Vagina (tissue), 2 donors: Measurements from ENCODE around the gene AHCYL2. TPM values are rescaled to one million over a fixed set of nuclear protein-coding genes. Genes with fewer than 3 reads are reported as not detected.

Source experiments
- DNase-seq, 2 donors: peaks; one replicate each; pipeline ENCODE4 v3.0.0-alpha.2; 2017; ENCODE audit errors: extremely low spot score in 2 of 2
- H3K27ac ChIP-seq: fragments of 200-600 bp; sonication (generic); one replicate; pipeline ENCODE4 v1.5.1; 2019
- H3K27me3 ChIP-seq: fragments of 200-600 bp; sonication (generic); one replicate; pipeline ENCODE4 v1.5.1; 2019
- H3K36me3 ChIP-seq, 2 donors: fragments of 200-600 bp; sonication (generic); one replicate each; pipeline ENCODE4 v1.5.1; 2017 to 2019
- H3K4me1 ChIP-seq: fragments of 200-600 bp; sonication (generic); one replicate; pipeline ENCODE4 v1.5.1; 2019
- H3K4me3 ChIP-seq, 2 donors: fragments of 200-600 bp; sonication (generic); 1 replicate in 1 of 2; 2 replicates in 1 of 2; pipeline ENCODE4 v1.5.1; 2016 to 2019
- H3K9me3 ChIP-seq: fragments of 200-600 bp; sonication (generic); one replicate; pipeline ENCODE4 v1.5.1; 2019
- POLR2A ChIP-seq, 2 donors: fragments of 450-650 bp; IDR thresholded peaks; one replicate each; pipeline ENCODE4 v1.6.1; 2017; ENCODE audit warnings: antibody characterized with exemption in 2 of 2, mild to moderate bottlenecking in 2 of 2, moderate library complexity in 2 of 2
- POLR2AphosphoS5 ChIP-seq, 2 donors: sonication (generic); formaldehyde crosslinking; IDR thresholded peaks; one replicate each; pipeline ENCODE4 v1.9.0; 2017; ENCODE audit warnings: antibody characterized with exemption in 2 of 2, mild to moderate bottlenecking in 2 of 2, low read depth in 1 of 2; ENCODE audit not compliant: insufficient read depth in 1 of 2
- intact Hi-C: fragments of 100-400 bp; cut with DNase I; formaldehyde crosslinking; loops from one replicate; pipeline ENCODE4 v1.15.1; 2023
- total RNA-seq: library from RNA; depleted of rRNA; stranded (reverse); fragments of >200 nt; gene quantifications from one replicate; pipeline ENCODE4 v1.2.3, GENCODE V29; 2016
- TF ChIP-seq, protein P1 (sequence below), 3 experiments: fragments of 450-650 bp in 2 of 3; fragments of 200-600 bp in 1 of 3; sonication (generic) in 1 of 3; IDR thresholded peaks; one replicate each; pipeline ENCODE4 v1.5.1; 2017 to 2019; ENCODE audit warnings: antibody characterized with exemption in 3 of 3, mild to moderate bottlenecking in 2 of 3, moderate library complexity in 2 of 3

AHCYL2 gene
- total RNA-seq, 1 donor from 2014 or later: 19.6 TPM

GRCh38 chr7:129191272-129191671, 33.6 kb upstream of the AHCYL2 start:
- H3K27ac ChIP-seq: no peak overlapping the region
- H3K36me3 ChIP-seq: no peaks in the 10 kb centered on the region
- H3K4me3 ChIP-seq: no peak overlapping the region
- no peaks in the 10 kb centered on the region for H3K9me3 ChIP-seq
- TF ChIP-seq POLR2AphosphoS5 (IDR thresholded peaks at IDR 0.05; ENCODE audit: insufficient read depth in 1 of 2, low read depth in 1 of 2) (no peak), POLR2A (IDR thresholded peaks at IDR 0.05) (no peak)
- TF ChIP-seq, protein P1, sequence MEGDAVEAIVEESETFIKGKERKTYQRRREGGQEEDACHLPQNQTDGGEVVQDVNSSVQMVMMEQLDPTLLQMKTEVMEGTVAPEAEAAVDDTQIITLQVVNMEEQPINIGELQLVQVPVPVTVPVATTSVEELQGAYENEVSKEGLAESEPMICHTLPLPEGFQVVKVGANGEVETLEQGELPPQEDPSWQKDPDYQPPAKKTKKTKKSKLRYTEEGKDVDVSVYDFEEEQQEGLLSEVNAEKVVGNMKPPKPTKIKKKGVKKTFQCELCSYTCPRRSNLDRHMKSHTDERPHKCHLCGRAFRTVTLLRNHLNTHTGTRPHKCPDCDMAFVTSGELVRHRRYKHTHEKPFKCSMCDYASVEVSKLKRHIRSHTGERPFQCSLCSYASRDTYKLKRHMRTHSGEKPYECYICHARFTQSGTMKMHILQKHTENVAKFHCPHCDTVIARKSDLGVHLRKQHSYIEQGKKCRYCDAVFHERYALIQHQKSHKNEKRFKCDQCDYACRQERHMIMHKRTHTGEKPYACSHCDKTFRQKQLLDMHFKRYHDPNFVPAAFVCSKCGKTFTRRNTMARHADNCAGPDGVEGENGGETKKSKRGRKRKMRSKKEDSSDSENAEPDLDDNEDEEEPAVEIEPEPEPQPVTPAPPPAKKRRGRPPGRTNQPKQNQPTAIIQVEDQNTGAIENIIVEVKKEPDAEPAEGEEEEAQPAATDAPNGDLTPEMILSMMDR (IDR thresholded peaks at IDR 0.05): no peak
- no peaks in the 10 kb centered on the region for H3K27me3 ChIP-seq
- peaks cover 38% of the 10 kb centered on the region for H3K4me1 ChIP-seq
- no peak for DNase-seq
- intact Hi-C loops: no loop called here

GRCh38 chr7:129193892-129194291, 30.9 kb upstream of the AHCYL2 start:
- no peaks in the 10 kb centered on the region for H3K36me3 ChIP-seq
- no peak overlapping the region for H3K4me3 ChIP-seq
- TF ChIP-seq, protein P1 (IDR thresholded peaks at IDR 0.05): no peak
- TF ChIP-seq POLR2A (IDR thresholded peaks at IDR 0.05) (no peak), POLR2AphosphoS5 (IDR thresholded peaks at IDR 0.05; ENCODE audit: insufficient read depth in 1 of 2, low read depth in 1 of 2) (no peak)
- no peaks in the 10 kb centered on the region for H3K9me3 ChIP-seq
- intact Hi-C loops: no loop called here
- no peak for DNase-seq
- H3K4me1 ChIP-seq: peaks cover 32% of the 10 kb centered on the region
- H3K27ac ChIP-seq: no peak overlapping the region
- no peaks in the 10 kb centered on the region for H3K27me3 ChIP-seq

DNA sequence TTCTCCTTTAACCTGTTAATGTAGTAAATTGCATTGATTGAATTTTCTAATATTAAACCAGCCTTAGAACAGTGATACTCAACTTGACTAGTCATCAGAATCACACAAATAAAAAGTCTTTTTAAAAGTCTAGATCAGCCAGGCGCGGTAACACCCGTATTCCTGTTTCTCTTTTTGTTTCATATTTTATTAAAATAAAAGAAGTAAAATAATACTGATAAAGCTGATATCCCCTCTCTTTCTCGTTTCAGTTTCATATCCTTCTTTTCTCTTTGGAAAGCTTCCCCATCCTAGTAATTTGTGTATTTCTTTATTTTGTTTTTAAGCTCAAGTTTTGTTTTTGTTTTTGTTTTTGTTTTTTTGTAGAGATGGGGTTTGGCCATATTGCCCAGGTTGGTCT, 27.1 kb upstream of the AHCYL2 start:
- Histone ChIP-seq H3K4me3 (no peak overlapping the region), H3K9me3 (no peaks in the 10 kb centered on the region), H3K27me3 (no peaks in the 10 kb centered on the region), H3K4me1 (peaks cover 2% of the 10 kb centered on the region), H3K36me3 (no peaks in the 10 kb centered on the region), H3K27ac (no peak overlapping the region)
- intact Hi-C loops: no loop called here
- DNase-seq: no peak
- TF ChIP-seq, protein P1 (IDR thresholded peaks at IDR 0.05): no peak
- TF ChIP-seq POLR2AphosphoS5 (IDR thresholded peaks at IDR 0.05; ENCODE audit: insufficient read depth in 1 of 2, low read depth in 1 of 2): no peak
- TF ChIP-seq POLR2A (IDR thresholded peaks at IDR 0.05): no peak

DNA sequence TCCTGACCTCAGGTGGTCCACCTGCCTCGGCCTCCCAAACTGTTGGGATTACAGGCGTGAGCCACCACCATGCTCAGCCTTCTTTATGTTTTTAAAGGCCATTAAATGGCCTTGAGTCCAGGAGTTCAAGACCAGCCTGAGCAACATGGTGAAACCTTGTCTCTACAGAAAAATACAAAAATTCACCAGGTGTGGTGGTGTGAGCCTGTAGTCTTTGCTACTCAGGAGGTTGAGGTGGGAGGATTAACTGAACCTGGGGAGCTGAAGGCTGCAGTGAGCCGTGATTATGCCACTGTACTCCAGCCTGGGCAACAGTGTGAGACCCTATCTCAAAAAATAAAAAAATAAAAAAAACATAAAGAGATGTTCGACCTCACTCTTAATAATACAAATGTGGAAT, 25.4 kb upstream of the AHCYL2 start:
- intact Hi-C loops: no loop called here
- Histone ChIP-seq H3K27ac (no peak overlapping the region), H3K4me1 (no peaks in the 10 kb centered on the region), H3K4me3 (no peak overlapping the region), H3K9me3 (no peaks in the 10 kb centered on the region), H3K36me3 (no peaks in the 10 kb centered on the region), H3K27me3 (no peaks in the 10 kb centered on the region)
- no peak for DNase-seq
- TF ChIP-seq POLR2A (IDR thresholded peaks at IDR 0.05) (no peak), POLR2AphosphoS5 (IDR thresholded peaks at IDR 0.05; ENCODE audit: insufficient read depth in 1 of 2, low read depth in 1 of 2) (no peak)
- TF ChIP-seq, protein P1 (IDR thresholded peaks at IDR 0.05): no peak

- H3K4me3 ChIP-seq: no peak overlapping the region
- intact Hi-C loops: no loop called here
- TF ChIP-seq POLR2AphosphoS5 (IDR thresholded peaks at IDR 0.05; ENCODE audit: insufficient read depth in 1 of 2, low read depth in 1 of 2) (no peak), POLR2A (IDR thresholded peaks at IDR 0.05) (no peak)
- H3K9me3 ChIP-seq: no peaks in the 10 kb centered on the region
- no peaks in the 10 kb centered on the region for H3K27me3 ChIP-seq
- H3K4me1 ChIP-seq: no peaks in the 10 kb centered on the region
- H3K36me3 ChIP-seq: peaks cover 0 to 10% of the 10 kb centered on the region in 2 donors
- DNase-seq: no peak
- no peak overlapping the region for H3K27ac ChIP-seq
Observed at GRCh38 chr7:129202058-129202777, 22.6 kb upstream of the AHCYL2 start.
